Measurements from ENCODE around the gene ADM5. TPM values are rescaled to one million over a fixed set of nuclear protein-coding genes. Genes with fewer than 3 reads are reported as not detected.
A peak's percentile ranks its signal among the peaks of the same experiment; 100 is the strongest.

ADM5 gene, protein sequence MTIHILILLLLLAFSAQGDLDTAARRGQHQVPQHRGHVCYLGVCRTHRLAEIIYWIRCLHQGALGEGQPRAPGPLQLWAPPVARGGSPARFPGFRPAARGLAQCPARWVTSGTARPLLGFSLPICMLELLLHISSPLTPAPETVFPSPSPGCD
- total RNA-seq = under 0.01 and 0.32 TPM in 2 replicates

DNA sequence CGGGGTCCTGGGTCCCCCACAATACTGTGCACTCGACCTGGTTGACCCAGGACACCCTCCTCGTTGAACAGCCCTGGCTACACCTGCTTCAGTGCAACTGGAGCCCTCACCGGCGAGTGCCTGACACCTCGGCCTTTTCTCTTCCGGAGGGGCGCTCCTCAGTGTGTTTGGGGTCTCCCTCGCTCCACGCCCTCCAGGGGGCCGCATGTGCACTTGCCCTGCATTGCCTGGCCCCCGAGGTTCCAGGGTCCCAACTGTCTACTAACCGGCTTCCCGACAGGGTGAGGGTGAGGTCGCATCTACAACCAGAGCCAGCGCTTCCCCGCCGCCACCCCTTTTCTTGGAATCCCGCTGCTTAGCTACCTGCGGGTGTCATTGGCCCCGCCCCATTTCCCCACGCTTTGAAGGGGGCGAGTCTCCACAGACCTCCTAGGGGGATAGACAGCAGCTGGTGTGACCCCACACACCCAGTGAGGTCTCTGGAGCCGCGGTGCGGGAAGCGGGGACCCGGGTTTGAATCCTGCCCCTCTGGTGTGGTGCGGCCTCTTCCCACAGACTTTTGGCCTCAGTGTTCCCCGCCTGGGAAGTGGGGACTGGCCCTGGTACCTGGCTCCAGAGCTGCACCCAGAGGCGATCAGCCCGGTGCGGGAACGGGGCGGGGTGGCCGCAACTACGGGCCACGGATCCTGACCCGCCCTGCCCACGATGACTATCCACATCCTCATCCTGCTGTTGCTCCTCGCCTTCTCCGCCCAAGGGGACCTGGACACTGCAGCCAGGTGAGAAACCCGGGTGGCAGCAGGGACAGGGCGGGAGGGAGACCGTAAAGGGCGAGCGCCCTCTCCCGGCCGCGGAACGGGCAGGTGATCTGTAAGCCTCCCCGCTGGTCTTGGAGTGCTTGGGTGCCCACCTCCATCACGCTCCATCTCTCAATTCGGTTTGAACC lies at the start of gene ADM5:
ADM5 (plus strand) TSS at position 462 of the 946 bp plus-strand sequence; CDS start at position 706, 244 bp downstream.
- TF ChIP-seq, protein P1, sequence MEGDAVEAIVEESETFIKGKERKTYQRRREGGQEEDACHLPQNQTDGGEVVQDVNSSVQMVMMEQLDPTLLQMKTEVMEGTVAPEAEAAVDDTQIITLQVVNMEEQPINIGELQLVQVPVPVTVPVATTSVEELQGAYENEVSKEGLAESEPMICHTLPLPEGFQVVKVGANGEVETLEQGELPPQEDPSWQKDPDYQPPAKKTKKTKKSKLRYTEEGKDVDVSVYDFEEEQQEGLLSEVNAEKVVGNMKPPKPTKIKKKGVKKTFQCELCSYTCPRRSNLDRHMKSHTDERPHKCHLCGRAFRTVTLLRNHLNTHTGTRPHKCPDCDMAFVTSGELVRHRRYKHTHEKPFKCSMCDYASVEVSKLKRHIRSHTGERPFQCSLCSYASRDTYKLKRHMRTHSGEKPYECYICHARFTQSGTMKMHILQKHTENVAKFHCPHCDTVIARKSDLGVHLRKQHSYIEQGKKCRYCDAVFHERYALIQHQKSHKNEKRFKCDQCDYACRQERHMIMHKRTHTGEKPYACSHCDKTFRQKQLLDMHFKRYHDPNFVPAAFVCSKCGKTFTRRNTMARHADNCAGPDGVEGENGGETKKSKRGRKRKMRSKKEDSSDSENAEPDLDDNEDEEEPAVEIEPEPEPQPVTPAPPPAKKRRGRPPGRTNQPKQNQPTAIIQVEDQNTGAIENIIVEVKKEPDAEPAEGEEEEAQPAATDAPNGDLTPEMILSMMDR (IDR thresholded peaks at IDR 0.05; ENCODE audit: insufficient read depth, low read depth, low read length) = peak; percentile 33
- DNase-seq (ENCODE audit: low read depth) = peak; percentile 11
- H3K4me3 ChIP-seq (ENCODE audit: low read depth, low read length) = peak within 1 kb of the TSS; percentile 65

DNA sequence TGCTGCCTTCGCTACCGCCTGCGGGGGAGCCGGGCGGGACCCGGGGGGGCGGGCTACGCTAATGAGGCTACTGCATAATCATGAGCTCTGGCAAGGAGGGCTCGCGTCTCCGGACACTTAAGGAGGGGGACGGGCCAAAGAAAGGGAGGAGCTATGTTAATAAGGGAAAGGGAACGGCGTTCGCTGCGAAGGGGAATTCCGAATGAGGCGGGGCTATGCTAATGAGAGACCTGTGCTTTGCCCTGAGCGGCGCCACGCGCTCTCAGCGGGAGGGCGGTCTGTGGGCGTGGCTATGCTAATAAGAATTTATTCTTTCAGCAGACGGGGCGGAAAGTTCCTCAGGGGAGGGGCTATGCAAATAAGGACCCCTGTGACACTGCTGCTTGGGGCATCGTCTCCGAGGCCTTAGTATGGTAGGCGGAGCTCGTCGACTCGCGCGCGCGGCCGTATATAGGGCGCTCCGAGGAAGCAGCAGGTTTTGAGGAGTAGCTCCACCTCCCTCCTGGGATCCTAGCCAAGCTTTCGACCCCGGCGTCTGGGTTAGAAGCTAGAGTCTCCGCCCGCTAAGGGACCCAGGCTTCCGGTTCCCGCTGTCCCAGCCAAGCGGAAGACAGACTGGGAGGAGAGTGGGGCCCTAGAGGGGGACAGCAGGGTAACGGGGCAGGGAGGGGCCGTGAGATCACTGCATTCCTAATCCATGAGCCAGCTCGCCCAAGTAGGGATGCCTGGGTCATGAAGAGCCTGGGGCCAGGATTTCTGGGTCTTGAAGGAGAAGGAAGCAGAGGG lies 49.1 kb upstream of the ADM5 start, which contains the start of gene RRAS:
RRAS (minus strand) TSS at position 31 of the 786 bp plus-strand sequence. CDS start 45 bp downstream, outside the sequence.
- TF ChIP-seq, protein P1 (IDR thresholded peaks at IDR 0.05; ENCODE audit: insufficient read depth, low read depth, low read length) = no peak
- peak within 1 kb of the TSS; percentile 84 for H3K4me3 ChIP-seq (ENCODE audit: low read depth, low read length)
- peak; percentile 100 for DNase-seq (ENCODE audit: low read depth)

DNA sequence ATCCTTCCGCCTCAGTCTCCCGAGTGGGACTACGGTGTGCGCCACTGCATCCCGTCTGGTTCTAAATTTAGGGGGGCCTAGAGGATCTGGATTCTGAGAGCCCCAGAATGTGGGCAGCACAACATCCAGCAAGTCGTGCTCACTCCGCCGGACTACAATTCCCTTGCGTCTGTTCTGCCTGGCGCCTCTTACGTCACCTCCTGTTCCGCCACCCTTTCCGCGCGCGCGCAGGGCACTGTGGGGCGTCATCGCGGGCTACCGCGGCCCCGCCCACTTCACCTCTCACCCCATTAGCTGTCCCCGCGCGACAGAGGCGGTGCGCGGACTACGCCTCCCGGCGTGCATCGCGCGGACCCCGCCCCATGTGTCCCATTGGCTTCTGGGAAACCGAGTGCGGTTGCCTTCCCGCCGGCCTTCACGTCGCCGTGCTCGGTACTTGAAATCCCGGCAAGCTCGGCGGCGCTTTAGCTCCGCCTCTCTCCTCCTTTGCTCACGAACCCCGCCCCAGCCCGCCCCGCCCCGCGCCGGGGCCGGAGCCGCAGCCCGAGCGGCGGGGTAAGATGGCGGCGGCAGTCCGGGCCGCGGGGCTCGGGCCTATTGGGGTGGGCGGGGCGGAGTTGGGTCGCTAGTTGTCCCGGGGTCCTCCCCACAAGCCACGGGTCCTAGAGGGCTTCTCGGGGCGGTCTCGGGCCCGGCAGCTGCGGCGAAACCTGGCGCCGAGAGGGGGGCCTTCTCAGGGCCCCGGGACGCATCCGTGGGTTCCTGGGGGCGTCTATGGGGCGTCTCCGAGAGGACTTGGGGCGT lies 47.5 kb upstream of the ADM5 start, which contains the start of gene SCAF1:
SCAF1 (plus strand) TSS at position 522 of the 804 bp plus-strand sequence. CDS start 2,818 bp downstream, outside the sequence.
- TF ChIP-seq, protein P1 (IDR thresholded peaks at IDR 0.05; ENCODE audit: insufficient read depth, low read depth, low read length) = no peak
- peak within 1 kb of the TSS; percentile 95 for H3K4me3 ChIP-seq (ENCODE audit: low read depth, low read length)

DNA sequence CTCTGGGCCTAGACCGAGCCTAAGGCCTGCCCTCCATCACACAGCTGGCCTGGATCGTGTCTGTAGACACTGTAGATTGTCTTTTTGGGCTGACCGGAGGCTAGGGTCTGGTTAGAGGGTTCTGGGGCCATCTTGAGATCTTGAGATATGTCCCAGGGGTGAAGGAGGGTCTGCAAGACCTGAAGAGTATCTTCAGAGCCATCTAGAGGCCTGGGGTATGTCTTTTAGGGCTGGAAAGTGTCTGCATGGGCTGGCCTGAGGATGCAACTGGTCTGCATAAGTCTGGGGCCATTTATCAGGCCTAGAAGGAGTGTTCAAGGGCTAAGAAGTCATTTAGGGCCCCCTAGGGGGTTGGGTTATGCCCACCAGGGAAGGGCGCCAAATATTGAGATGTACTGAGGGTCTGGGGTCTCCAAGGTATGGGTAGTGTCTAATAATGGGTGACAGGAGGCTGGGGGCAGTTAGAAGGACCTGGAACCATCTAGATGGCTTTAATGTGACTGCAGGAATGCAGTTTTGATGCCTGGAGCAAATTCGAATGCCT lies 46.8 kb upstream of the ADM5 start:
- peak overlapping the region; percentile 95 for H3K4me3 ChIP-seq (ENCODE audit: low read depth, low read length)
- peak; percentile 24 for DNase-seq (ENCODE audit: low read depth)
- TF ChIP-seq, protein P1 (IDR thresholded peaks at IDR 0.05; ENCODE audit: insufficient read depth, low read depth, low read length) = no peak

More for the DNA sequence above, 47.5 kb upstream of the ADM5 start, which contains the start of gene SCAF1:
- peak; percentile 99 for DNase-seq (ENCODE audit: low read depth)

DNA sequence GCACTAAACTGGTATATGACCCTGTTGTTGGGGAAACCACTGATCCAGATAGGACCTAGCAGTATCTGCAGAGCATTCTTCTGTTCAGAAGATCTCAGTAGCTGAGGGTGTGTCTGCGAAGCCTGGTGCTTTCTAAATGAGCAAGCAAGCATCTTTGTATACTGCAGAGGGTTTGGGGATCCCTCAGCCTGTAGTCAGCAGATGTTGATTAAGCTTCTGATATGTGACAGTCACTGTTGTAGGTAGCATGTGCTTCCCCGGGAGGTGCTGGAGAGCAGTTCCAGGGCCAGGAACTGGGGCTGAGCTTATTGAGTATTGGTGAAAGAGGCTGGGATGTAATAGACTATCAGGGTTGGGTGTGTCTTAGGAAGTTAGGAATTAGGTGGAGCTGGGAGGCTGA lies 45.9 kb upstream of the ADM5 start:
- H3K4me3 ChIP-seq (ENCODE audit: low read depth, low read length) = peak overlapping the region; percentile 10
- TF ChIP-seq, protein P1 (IDR thresholded peaks at IDR 0.05; ENCODE audit: insufficient read depth, low read depth, low read length) = no peak
- DNase-seq (ENCODE audit: low read depth) = no peak

All from fibroblast of villous mesenchyme (primary cell).